ENCODE measurements around the gene PSME4.

- TF ChIP-seq CTCF (IDR thresholded peaks at IDR 0.05; ENCODE audit: borderline replicate concordance, extremely low read depth, low read length, poor library complexity, severe bottlenecking) (no peak), EZH2 (IDR thresholded peaks at IDR 0.05; ENCODE audit: borderline replicate concordance, low read depth, low read length, severe bottlenecking) (no peak)
Observed at GRCh38 chr2:53843595-53843994, 127.2 kb downstream of the PSME4 start.

Data from DND-41 (cell line).